Head of caudate nucleus (tissue), 42 donors: ENCODE measurements around the gene UGT2A2.
"Not testable (repeated sequence)": the region's sequence is repeated elsewhere in the genome, so short reads cannot be mapped to it uniquely, and the experiment has no call there.

Experiments used
- DNase-seq, 42 donors: peaks; one replicate each; pipeline versions ENCODE4 v3.0.0 to v3.0.0-alpha.2; 2020 to 2021; ENCODE audit warnings: mixed read lengths in 7 of 42
- intact Hi-C: fragments of 100-400 bp; cut with DNase I; formaldehyde crosslinking; loops from one replicate; pipeline ENCODE4 v1.15.0; 2022

UGT2A2 gene

DNA sequence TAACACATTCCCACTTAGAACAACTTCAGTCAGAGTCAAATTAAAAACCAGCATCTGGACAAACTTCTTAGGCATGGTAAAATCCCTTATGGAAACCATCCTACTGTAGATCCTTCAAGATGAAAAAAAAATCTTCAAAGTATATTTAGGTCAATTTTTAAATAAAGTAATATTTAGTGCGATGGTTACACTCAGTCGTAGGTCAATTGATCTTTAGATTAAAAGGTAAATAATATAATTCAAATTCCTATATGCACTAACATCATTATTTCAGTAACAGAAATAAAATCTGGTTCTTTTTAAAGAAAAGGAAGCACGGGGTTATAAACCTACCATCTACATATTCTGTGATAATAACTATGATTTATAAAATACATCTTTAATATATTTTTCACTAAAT is at the start of gene UGT2A2:
TSS of gene UGT2A2 (minus strand) at position 101 of the 400 bp plus-strand sequence. CDS start at position 99, 2 bp downstream.
- intact Hi-C loops, result no loop called here
- DNase-seq, result no peak

DNA sequence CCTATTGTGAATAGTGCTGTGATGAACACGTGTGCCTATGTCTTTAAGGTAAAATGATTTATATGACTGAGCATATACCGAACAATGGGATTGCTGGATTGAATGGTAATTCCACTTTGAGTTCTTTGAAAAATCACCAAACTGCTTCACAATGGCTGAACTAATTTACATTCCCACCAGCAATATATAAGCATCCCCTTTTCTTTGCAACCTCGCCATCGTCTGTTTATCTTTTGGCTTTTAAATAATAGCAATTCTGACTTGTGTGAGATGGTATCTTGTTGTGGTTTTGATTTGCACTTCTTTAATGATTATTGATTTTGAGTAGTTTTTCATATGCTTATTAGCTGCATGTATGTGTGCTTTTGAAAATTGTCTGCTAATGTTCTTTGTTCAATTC is 45.4 kb upstream of the UGT2A2 start:
- no peak for DNase-seq
- intact Hi-C loops, result no loop called here

DNA sequence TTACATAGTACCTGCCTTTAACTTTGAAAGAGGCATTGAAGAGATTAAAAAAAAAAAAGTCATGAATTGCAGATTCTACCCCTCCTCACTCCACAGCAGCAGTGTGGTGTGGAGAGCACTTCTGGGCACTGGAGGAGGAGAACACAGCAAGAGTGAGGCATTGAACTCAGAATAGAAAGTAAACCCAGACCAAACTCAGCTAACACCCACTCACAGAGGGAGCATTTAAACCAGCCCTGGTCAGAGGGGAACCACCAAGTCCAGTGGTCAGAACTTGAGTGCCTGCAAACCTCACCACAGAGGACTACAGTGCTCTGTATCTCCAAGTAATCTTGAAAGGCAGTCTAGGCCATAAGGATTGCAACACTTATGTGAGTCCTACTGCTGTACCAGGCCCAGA is 29.2 kb upstream of the UGT2A2 start:
- intact Hi-C loops, result no loop called here
- DNase-seq, result no peak

DNA sequence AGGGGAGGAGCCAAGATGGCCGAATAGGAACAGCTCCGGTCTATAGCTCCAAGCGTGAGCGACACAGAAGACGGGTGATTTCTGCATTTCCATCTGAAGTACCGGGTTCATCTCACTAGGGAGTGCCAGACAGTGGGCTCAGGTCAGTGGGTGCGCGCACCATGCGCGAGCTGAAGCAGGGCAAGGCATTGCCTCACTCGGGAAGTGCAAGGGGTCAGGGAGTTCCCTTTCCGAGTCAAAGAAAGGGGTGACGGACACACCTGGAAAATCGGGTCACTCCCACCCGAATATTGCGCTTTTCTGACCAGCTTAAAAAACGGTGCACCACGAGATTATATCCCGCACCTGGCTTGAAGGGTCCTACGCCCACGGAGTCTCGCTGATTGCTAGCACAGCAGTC is 24.6 kb upstream of the UGT2A2 start:
- intact Hi-C loops, DNase-seq: not testable (repeated sequence)

DNA sequence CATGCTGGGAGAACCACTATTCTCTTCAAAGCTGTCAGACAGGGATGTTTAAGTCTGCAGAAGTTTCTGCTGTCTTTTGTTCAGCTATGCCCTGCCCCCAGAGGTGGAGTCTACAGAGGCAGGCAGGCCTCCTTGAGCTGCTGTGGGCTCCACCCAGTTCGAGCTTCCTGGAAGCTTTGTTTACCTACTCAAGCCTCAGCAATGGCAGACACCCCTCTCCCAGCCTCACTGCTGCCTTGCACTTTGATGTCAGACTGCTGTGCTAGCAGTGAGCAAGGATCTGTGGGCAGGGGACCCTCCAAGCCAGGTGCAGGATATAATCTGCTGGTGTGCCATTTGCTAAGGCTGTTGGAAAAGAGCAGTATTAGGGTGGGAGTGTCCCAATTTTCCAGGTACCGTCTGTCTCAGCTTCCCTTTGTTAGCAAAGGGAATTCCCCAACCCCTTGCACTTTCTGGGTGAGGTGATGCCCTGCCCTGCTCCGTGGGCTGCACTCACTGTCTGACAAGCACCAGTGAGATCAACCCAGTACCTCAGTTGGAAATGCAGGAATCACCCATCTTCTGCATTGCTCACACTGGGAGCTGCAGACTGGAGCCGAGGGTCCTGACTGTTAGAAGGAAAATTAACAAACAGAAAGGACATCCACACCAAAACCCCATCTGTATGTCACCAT is 21.8 kb upstream of the UGT2A2 start:
- intact Hi-C loops, DNase-seq: not testable (repeated sequence)

DNA sequence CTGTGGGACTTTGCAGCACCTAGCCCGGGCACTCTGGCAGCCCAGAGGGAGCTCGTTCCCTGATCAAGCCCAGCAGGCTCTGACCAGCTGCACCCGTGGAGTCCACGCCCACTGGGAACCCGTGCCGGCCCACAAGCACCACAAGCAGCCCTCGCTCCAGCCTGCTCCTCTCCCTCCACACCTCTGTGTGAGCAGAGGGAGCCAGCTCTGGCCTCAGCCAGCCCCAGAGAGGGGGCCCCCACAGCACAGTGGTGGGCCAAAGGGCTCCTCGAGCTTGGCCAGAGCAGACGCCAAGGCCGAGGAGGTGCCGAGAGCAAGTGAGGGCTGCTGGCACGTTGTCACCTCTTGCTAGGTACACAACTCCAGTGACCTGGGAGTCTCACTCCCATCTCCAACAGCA is 18.7 kb upstream of the UGT2A2 start:
- intact Hi-C loops, result no loop called here

DNA sequence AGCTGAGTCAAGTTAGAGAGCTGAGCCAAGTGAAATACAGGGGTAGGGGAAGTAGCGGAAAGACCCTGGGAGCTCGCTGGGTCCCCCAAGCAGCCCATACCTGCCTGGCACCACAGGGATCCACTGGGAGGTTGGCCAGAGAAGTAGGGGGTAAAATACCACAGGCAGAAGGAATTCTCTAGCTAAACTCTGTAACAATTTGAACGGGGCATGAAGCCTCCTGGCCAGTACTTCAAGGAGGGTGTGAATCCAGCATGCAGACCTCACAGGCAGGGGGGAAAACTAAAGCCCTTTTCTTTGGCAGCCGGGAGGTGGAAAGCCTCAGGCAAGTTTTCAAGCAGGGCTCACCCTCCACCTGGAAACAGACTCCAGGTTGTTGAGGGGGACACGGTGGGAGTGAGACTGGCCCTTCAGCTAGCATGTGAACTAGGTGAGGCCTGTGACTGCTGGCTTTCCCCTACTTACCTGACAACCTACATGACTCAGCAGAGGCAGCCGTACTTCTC is 17.3 kb upstream of the UGT2A2 start:
- no peak for DNase-seq
- intact Hi-C loops, result no loop called here

More for the DNA sequence above, 18.7 kb upstream of the UGT2A2 start:
- DNase-seq, result no peak

DNA sequence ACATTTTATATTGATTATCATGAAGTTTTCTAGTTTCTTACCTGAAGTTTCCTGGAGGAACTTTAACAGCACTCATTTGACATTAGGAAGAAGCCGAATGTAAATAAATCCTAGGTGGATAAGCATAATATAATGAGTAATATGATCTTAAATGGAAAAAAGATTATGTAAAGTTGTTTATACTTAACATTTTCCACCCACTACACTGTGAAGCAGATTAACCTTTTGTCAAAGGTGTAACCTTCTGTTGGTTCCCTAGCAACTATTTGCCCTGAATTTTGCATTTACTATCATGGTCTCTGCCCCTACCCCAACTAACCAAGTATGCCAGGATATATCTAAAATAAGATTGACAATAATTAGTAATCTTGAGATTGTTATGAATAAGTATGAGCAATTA is 13.7 kb upstream of the UGT2A2 start, which contains the start of gene UGT2A1:
TSS of gene UGT2A1 (minus strand) at position 101 of the 400 bp plus-strand sequence. CDS start 5,603 bp downstream, outside the sequence.
- intact Hi-C loops, result no loop called here
- no peak for DNase-seq

DNA sequence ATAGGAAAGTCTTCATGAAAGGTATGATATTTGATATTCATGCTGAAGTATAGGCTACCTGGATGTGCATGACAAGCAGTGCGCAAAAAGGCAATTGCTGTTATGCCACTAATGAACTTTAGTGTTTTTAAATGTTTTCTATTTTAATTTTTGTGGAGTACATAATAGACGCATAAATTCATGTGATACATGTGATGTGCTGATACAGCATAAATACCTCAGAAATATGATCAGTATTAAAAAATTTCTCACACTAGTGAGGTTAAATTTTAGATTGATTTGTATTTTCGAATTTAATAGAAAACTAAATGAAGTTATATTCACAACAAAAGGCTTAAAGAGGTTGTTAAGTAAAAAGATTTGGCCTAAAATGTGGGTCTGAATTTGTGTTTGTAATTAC is 11.4 kb upstream of the UGT2A2 start:
- intact Hi-C loops, result no loop called here
- no peak for DNase-seq

DNA sequence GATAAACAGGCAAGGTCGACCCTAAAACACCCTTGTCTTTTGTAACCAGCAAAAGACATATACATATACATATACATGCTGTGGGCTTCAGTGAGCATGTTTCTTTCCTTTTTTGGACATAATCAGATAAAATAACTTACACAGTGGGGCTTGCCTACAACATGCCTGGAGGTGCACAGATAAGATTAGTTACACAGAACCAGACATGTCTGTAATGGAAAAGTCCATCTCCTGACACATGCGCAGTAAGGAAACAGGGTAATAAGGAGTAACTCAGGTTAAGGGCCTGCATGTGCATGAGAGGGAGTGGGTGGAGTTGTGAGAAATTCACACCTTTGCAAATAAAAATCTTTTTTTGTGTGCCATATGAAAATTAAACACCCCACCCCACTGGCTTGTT is 10.2 kb upstream of the UGT2A2 start:
- intact Hi-C loops, result no loop called here
- no peak for DNase-seq

DNA sequence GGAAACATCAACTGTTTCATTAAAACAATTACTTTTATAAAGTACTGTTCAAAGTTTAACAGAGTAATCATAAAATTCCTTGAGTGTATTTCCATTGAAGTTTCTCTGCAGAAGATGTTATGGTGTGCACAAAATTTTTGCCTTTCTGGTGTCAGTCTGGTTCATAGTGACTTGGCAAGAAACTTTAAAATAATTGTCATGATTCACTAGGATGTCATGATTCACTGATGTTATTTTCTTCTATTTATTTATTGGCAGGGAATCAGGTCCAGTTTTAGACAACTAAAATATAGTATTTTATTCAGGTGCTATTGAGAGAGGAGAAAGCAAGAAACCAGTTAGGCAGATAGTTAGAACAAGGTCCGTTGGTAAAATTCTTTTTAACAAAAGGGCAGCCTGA is 9.8 kb upstream of the UGT2A2 start:
- intact Hi-C loops, result no loop called here
- DNase-seq, result no peak

DNA sequence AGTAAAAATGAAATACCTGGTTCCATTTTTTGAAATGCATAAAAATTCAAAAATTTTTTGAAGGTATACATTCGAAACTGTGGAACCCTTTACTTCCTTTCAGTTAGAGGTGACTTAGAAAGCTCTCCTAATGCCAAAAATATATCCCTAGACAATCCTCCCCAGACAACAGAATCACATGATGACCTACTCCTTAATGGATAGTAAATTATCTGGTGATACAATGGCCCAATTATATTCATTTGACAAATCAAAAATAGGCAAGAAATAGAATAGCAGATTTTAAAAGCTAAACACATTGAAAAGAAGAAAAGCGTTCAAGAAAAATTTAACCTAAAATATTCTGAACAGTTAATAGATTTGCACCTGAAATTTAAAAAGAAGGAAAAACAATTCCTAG is 3.5 kb upstream of the UGT2A2 start:
- no peak for DNase-seq
- intact Hi-C loops, result no loop called here

DNA sequence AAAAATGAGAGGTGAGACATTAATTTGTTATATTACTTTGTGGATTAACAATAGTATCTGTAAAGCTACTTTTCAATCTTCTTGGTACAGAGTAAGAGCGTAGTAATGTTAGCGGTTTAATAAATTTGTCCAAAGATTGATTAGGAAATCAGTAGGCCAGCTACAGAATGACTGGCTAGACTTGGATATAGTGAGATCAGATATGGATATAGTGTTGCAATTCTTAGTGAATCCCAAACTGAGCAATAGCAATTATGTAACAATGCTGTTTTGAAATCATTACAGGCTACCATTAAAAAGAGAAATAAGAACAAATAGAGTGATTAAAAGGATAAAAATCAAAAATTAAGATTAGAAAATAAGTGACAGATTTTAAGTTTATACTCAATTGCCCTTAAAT is 847 bp upstream of the UGT2A2 start:
- intact Hi-C loops, result no loop called here
- DNase-seq, result no peak

DNA sequence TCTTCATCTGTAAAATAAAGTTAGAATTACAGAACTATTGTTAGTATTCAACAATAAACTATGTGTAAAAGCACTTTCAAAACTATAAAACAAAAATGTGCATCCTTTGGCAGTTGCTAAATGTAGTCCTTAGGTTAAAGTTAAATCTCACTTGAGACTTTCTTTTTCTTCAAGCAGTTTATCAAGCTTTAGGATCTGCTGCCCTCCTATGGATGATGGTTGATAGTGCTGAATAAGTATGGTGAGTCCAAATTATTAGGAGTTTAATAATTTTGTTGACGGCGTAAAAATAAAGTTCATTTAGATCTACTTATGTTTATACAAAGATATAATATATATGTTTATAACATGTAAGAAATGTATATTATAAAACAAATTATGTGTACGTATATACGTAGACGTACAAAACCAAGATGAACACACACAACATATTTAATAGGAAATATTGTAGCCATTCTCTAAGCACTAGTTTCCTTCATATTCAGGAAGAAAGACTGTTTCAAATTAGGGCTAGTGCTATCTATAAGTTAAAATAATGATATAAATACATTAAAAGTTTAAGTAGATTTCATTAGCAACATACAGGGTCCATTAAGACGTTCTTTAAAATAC is 22.3 kb downstream of the UGT2A2 start:
- intact Hi-C loops, result no loop called here
- peak in 10 of 42 donors; percentile 4 to 54 (median 22) for DNase-seq

DNA sequence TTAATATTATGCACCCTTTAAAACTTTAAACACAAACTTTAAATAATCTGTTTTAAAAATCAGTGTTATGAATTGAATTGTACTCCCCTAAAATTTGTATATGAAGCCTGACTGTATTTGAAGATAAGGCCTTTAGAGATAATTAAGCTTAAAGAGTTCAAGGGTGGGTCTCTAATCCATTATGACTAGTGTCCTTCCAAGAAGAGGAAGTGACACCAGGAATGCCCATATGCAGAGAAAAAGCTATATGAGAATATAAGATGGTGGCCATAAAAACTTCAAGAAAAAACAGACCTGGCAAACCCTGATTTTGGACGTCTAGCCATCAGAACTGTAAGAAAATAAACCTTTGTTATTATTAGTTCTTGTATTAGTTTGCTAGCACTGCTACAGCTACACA is 29.0 kb downstream of the UGT2A2 start:
- DNase-seq, result no peak
- intact Hi-C loops, result no loop called here

DNA sequence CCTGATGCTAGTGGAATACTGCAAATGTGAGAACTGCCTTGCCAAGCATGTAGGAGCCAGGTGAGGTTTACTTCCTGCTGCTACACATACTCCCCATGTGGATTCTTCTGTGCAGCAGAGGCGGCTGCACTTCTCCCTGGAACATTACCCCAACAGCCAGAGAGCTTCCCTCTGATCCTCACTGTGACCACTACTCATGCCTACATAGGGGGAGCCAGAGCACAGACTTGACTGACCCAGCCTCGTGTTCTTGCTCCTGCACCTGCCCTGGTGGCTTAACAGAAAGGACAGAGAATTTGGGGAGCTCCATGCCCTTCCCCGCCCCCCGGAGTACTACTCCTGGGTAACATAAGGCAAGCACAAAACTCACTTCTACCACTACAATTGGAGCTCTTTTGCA is 38.4 kb downstream of the UGT2A2 start:
- intact Hi-C loops, result no loop called here
- no peak for DNase-seq

DNA sequence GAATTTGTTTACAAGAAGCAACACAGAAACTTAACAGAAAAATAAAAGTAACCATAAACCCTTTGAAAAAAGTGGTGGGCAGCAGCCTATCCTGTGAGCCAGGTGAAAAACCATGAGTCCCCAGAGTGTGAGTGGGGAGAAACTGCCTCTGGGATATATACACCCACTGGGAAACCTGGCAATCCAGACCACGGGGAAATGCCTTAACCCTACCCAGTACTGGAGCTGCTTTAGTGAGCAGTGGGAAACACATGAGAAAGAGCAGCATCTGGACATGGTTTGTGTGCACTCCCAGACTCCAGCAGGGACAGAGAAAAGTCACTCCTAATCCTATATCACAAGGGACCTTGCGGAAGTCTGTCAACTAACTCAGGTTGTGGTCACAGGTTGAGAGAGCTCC is 39.4 kb downstream of the UGT2A2 start:
- no peak for DNase-seq
- intact Hi-C loops, result no loop called here

DNA sequence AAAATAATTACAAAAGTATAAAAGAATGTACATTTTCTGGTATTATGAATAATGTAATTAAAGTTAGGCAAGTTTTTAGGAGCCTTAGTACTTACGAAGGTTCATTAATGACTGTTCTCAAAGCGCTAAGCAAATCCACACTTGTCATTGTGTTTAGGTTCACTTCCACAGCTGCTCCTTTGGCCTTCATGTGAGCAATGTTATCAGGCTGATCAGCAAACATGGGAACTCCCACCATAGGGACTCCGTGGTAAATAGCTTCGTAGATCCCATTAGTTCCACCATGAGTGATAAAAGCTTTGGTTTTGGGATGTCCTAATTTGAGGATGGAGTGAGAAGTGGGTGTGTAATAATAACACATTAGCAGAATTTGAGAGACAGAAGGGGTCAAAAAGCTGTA is 45.1 kb downstream of the UGT2A2 start:
- DNase-seq, result no peak
- intact Hi-C loops, result no loop called here

DNA sequence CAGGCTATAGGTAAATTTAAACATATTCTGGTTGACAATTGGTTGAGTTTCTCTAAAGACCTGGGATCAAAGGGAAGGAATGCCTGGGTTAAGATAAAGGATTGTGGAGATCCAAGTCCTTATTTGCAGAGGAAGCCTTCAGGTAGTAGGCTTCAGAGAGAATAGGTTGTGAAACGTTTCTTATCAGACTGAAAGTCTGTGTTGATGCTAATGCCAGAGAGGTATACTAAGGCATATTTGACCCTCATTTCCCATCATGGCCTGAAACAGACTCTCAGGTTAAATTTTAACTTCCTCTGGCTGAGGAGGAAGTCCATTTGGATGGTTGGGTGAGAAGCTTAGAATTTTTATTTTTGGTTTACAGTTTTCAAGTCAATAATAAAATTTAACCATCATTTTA is 48.1 kb downstream of the UGT2A2 start:
- intact Hi-C loops, result no loop called here
- DNase-seq, result no peak

DNA sequence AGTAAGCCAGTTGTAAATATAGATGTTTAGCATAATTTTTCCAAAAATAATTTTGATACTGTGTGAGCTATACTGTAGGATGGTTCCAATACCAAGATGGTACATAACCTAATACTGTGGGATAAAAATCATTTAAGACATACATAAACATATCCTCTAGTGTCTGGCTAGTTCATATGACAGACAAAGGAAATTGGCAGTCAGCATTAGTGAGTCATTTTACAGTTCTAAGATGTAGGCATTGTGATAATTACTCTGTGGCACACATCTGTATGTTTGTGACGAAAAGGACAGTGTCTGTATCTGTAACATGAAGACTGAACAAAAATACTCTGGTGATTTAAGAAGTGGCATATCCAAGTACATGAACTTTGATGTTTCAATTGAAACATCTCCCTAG is 49.6 kb downstream of the UGT2A2 start:
- DNase-seq, result no peak
- intact Hi-C loops, result no loop called here

DNA sequence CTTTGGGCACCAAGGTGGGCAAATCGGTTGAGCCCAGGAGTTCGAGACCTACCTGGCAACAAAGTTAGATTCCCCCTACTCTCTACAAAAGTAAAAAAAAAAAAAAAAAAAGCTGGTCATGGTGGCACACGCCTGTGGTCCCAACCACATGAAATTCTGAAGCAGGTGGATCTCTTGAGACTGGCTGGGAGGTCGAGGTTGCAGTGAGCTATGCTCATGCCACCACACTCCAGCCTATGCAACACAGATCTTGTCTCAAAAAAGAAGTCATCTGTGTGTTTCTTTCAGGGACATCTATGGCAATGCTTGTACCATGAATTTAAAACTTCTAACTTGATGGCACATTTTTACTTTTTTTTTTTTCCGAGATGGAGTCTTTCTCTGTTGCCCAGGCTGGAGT is 55.3 kb downstream of the UGT2A2 start:
- intact Hi-C loops, result no loop called here
- DNase-seq, result no peak
